ENCODE measurements around the gene CHST2. TPM values are rescaled to one million over a fixed set of nuclear protein-coding genes. Genes with fewer than 3 reads are reported as not detected.

The CHST2 gene
- total RNA-seq, 1 donor from 2014 or later, result 1.8 TPM

- peaks cover 6% of the 10 kb centered on the region for H3K4me1 ChIP-seq
- H3K27ac ChIP-seq (replicated peaks), result no peak overlapping the region
- H3K27me3 ChIP-seq (ENCODE audit: low read depth), result no peaks in the 10 kb centered on the region
- intact Hi-C loops (cut with micrococcal nuclease), result no loop called here
- peaks cover 5% of the 10 kb centered on the region for H3K9me3 ChIP-seq (replicated peaks)
- no peak overlapping the region for H3K4me3 ChIP-seq
- no peak for DNase-seq
- no peak for TF ChIP-seq CTCF (IDR thresholded peaks at IDR 0.05; ENCODE audit: borderline replicate concordance)
- no peaks in the 10 kb centered on the region for H3K36me3 ChIP-seq
These were observed 27.4 kb upstream of the CHST2 start for GRCh38 chr3:143092191-143092590.

- no peak overlapping the region for H3K4me3 ChIP-seq
- DNase-seq, result no peak
- peaks cover 5% of the 10 kb centered on the region for H3K9me3 ChIP-seq (replicated peaks)
- no peak for TF ChIP-seq CTCF (IDR thresholded peaks at IDR 0.05; ENCODE audit: borderline replicate concordance)
- no peaks in the 10 kb centered on the region for H3K27me3 ChIP-seq (ENCODE audit: low read depth)
- no peaks in the 10 kb centered on the region for H3K36me3 ChIP-seq
- intact Hi-C loops (cut with micrococcal nuclease), result no loop called here
- H3K4me1 ChIP-seq, result peaks cover 2% of the 10 kb centered on the region
- H3K27ac ChIP-seq (replicated peaks), result no peak overlapping the region
These were observed 23.8 kb upstream of the CHST2 start for GRCh38 chr3:143095813-143096212.

GRCh38 chr3:143098032-143098764, 21.4 kb upstream of the CHST2 start:
- no peak for DNase-seq
- intact Hi-C loops (cut with micrococcal nuclease), result no loop called here
- Histone ChIP-seq H3K4me3 (no peak overlapping the region), H3K4me1 (no peaks in the 10 kb centered on the region), H3K27ac (replicated peaks) (no peak overlapping the region), H3K36me3 (no peaks in the 10 kb centered on the region), H3K27me3 (ENCODE audit: low read depth) (no peaks in the 10 kb centered on the region), H3K9me3 (replicated peaks) (peaks cover 5% of the 10 kb centered on the region)
- TF ChIP-seq CTCF (IDR thresholded peaks at IDR 0.05; ENCODE audit: borderline replicate concordance), result no peak

GRCh38 chr3:143099210-143099609, 20.4 kb upstream of the CHST2 start:
- no peak for DNase-seq
- TF ChIP-seq CTCF (IDR thresholded peaks at IDR 0.05; ENCODE audit: borderline replicate concordance), result no peak
- peaks cover 7% of the 10 kb centered on the region for H3K9me3 ChIP-seq (replicated peaks)
- no peaks in the 10 kb centered on the region for H3K4me1 ChIP-seq
- no peaks in the 10 kb centered on the region for H3K36me3 ChIP-seq
- intact Hi-C loops (cut with micrococcal nuclease), result no loop called here
- no peak overlapping the region for H3K4me3 ChIP-seq
- no peaks in the 10 kb centered on the region for H3K27me3 ChIP-seq (ENCODE audit: low read depth)
- H3K27ac ChIP-seq (replicated peaks), result no peak overlapping the region

- peaks cover 12% of the 10 kb centered on the region for H3K9me3 ChIP-seq (replicated peaks)
- TF ChIP-seq CTCF (IDR thresholded peaks at IDR 0.05; ENCODE audit: borderline replicate concordance), result no peak
- H3K27me3 ChIP-seq (ENCODE audit: low read depth), result no peaks in the 10 kb centered on the region
- DNase-seq, result no peak
- no peak overlapping the region for H3K27ac ChIP-seq (replicated peaks)
- no peaks in the 10 kb centered on the region for H3K36me3 ChIP-seq
- no peak overlapping the region for H3K4me3 ChIP-seq
- no peaks in the 10 kb centered on the region for H3K4me1 ChIP-seq
- intact Hi-C loops (cut with micrococcal nuclease), result no loop called here
These were observed 19.9 kb upstream of the CHST2 start for GRCh38 chr3:143099690-143100089.

Measured in left ventricle myocardium inferior (tissue), 1 donor.